ENCODE results near the gene PRIM2.

Gene PRIM2

GRCh38 chr6:57315111-57315510, 2.3 kb upstream of the PRIM2 start:
- Histone ChIP-seq H3K9me3 (replicated peaks; ENCODE audit: insufficient read depth, low read length) (no peaks in the 10 kb centered on the region), H3K36me3 (replicated peaks; ENCODE audit: insufficient read depth, low read length) (no peaks in the 10 kb centered on the region), H3K9ac (ENCODE audit: low read length) (no peak overlapping the region), H3K79me2 (ENCODE audit: low read length) (peaks cover 27% of the 10 kb centered on the region), H3K4me3 (ENCODE audit: low read length) (no peak overlapping the region), H3K27me3 (replicated peaks; ENCODE audit: insufficient read depth, low read length) (no peaks in the 10 kb centered on the region), H4K20me1 (ENCODE audit: insufficient read depth, low read length) (no peaks in the 10 kb centered on the region), H3K4me2 (ENCODE audit: low read depth, low read length) (no peak overlapping the region), H3K27ac (ENCODE audit: low read length) (no peak overlapping the region), H3K9me2 (replicated peaks; ENCODE audit: insufficient read depth, low read length) (no peaks in the 10 kb centered on the region), H2AFZ (ENCODE audit: low read length) (no peak overlapping the region), H3F3A (ENCODE audit: insufficient read depth, low read length) (peaks cover 5% of the 10 kb centered on the region), H3K4me1 (ENCODE audit: low read length) (peaks cover 19% of the 10 kb centered on the region)
- TF ChIP-seq CTCF (IDR thresholded peaks at IDR 0.05; ENCODE audit: low read length) (no peak), EZH2 (optimal IDR thresholded peaks at IDR 0.05; ENCODE audit: low read depth, low read length) (no peak), EZH2phosphoT487 (IDR thresholded peaks at IDR 0.05; ENCODE audit: low read length) (no peak)
- no peak for DNase-seq

- Histone ChIP-seq H3K9me2 (replicated peaks; ENCODE audit: insufficient read depth, low read length) (no peaks in the 10 kb centered on the region), H3K9me3 (replicated peaks; ENCODE audit: insufficient read depth, low read length) (no peaks in the 10 kb centered on the region), H2AFZ (ENCODE audit: low read length) (0 out of 2 replicates have a peak overlapping the region, but pooled peaks have one; percentile 59), H3K79me2 (ENCODE audit: low read length) (peaks cover 34% of the 10 kb centered on the region), H4K20me1 (ENCODE audit: insufficient read depth, low read length) (no peaks in the 10 kb centered on the region), H3K36me3 (replicated peaks; ENCODE audit: insufficient read depth, low read length) (no peaks in the 10 kb centered on the region), H3K4me3 (ENCODE audit: low read length) (peak overlapping the region; percentile 89; the same call in 1 of the 2 replicates), H3F3A (ENCODE audit: insufficient read depth, low read length) (peaks cover 5% of the 10 kb centered on the region), H3K9ac (ENCODE audit: low read length) (no peak overlapping the region; the same call in 1 of the 2 replicates), H3K27ac (ENCODE audit: low read length) (no peak overlapping the region), H3K27me3 (replicated peaks; ENCODE audit: insufficient read depth, low read length) (no peaks in the 10 kb centered on the region), H3K4me2 (ENCODE audit: low read depth, low read length) (peak overlapping the region; percentile 89; the same call in 1 of the 2 replicates), H3K4me1 (ENCODE audit: low read length) (peaks cover 26% of the 10 kb centered on the region)
- no peak for DNase-seq
- no peak for TF ChIP-seq EZH2phosphoT487 (IDR thresholded peaks at IDR 0.05; ENCODE audit: low read length)
- TF ChIP-seq EZH2 (optimal IDR thresholded peaks at IDR 0.05; ENCODE audit: low read depth, low read length) = no peak
- no peak for TF ChIP-seq CTCF (IDR thresholded peaks at IDR 0.05; ENCODE audit: low read length)
These were observed 1.6 kb upstream of the PRIM2 start for GRCh38 chr6:57315851-57316250.

GRCh38 chr6:57316581-57317059, 810 bp upstream of the PRIM2 start:
- Histone ChIP-seq H2AFZ (ENCODE audit: low read length) (peak overlapping the region; percentile 98), H3K9me3 (replicated peaks; ENCODE audit: insufficient read depth, low read length) (no peaks in the 10 kb centered on the region), H3K9me2 (replicated peaks; ENCODE audit: insufficient read depth, low read length) (no peaks in the 10 kb centered on the region), H3K79me2 (ENCODE audit: low read length) (peaks cover 36% of the 10 kb centered on the region), H3K4me2 (ENCODE audit: low read depth, low read length) (peak overlapping the region; percentile 89), H3K4me1 (ENCODE audit: low read length) (peaks cover 34% of the 10 kb centered on the region), H3K36me3 (replicated peaks; ENCODE audit: insufficient read depth, low read length) (no peaks in the 10 kb centered on the region), H3K4me3 (ENCODE audit: low read length) (peak overlapping the region; percentile 89), H3F3A (ENCODE audit: insufficient read depth, low read length) (peaks cover 5% of the 10 kb centered on the region), H3K27ac (ENCODE audit: low read length) (peak overlapping the region; percentile 39; the same call in 1 of the 2 replicates), H4K20me1 (ENCODE audit: insufficient read depth, low read length) (no peaks in the 10 kb centered on the region), H3K9ac (ENCODE audit: low read length) (peak overlapping the region; percentile 77), H3K27me3 (replicated peaks; ENCODE audit: insufficient read depth, low read length) (no peaks in the 10 kb centered on the region)
- peak; percentile 93 for DNase-seq
- TF ChIP-seq CTCF (IDR thresholded peaks at IDR 0.05; ENCODE audit: low read length) = peak; percentile 80
- TF ChIP-seq EZH2phosphoT487 (IDR thresholded peaks at IDR 0.05; ENCODE audit: low read length) = no peak
- no peak for TF ChIP-seq EZH2 (optimal IDR thresholded peaks at IDR 0.05; ENCODE audit: low read depth, low read length)
